IMR-90 (cell line): ENCODE measurements around the gene ACSL3. TPM values are rescaled to one million over a fixed set of nuclear protein-coding genes. Genes with fewer than 3 reads are reported as not detected.

ENCODE experiments used
- ATAC-seq: fragments of 200-7000 bp; cut with Tn5 transposase; 2 replicates; pipeline ENCODE4 v1.9.1; 2020; ENCODE audit warnings: low read depth, mild to moderate bottlenecking, moderate library complexity
- BruUV-seq: library from RNA; stranded (reverse); fragments of 400-500 nt; replicated peaks from 2 replicates; lab custom pipeline; 2021; lab: Mats Ljungman, UMichigan
- CTCF ChIA-PET: fragments of 300-600 bp; formaldehyde crosslinking; extraction: SDS; loops from one replicate; lab custom pipeline; 2021; ENCODE audit warnings: antibody characterized with exemption; lab: Yijun Ruan, JAX
- POLR2A ChIA-PET: fragments of 300-600 bp; sonication (Branson Sonifier 250); formaldehyde crosslinking; loops from one replicate; lab custom pipeline; 2022; ENCODE audit warnings: antibody characterized with exemption; ENCODE audit not compliant: unreplicated experiment; lab: Charles Lee
- DNase-seq: peaks from one replicate; pipeline ENCODE4 v3.0.0; 2013
- H2AFZ ChIP-seq: replicated peaks from 2 replicates; pipeline ENCODE3; 2013; ENCODE audit warnings: low read length, mild to moderate bottlenecking; ENCODE audit not compliant: poor library complexity
- H2AK5ac ChIP-seq: 2 replicates; pipeline ENCODE4 v1.6.1; 2013; ENCODE audit warnings: low read depth, low read length, inconsistent platforms
- H2AK9ac ChIP-seq: replicated peaks from 2 replicates; pipeline ENCODE3; 2013; ENCODE audit warnings: mild to moderate bottlenecking, low read depth, low read length, moderate library complexity; ENCODE audit not compliant: poor library complexity
- H2BK120ac ChIP-seq: 2 replicates; pipeline ENCODE4 v1.6.1; 2013; ENCODE audit warnings: low read depth, low read length, inconsistent platforms
- H2BK15ac ChIP-seq: 3 replicates; pipeline ENCODE4 v1.6.1; 2013; ENCODE audit warnings: low read depth, low read length, inconsistent platforms
- H2BK20ac ChIP-seq: 2 replicates; pipeline ENCODE4 v1.6.1; 2013; ENCODE audit warnings: low read depth, mild to moderate bottlenecking, inconsistent platforms, low read length, moderate library complexity
- H2BK5ac ChIP-seq: 2 replicates; pipeline ENCODE4 v1.6.1; 2013; ENCODE audit warnings: mild to moderate bottlenecking, low read depth, low read length, inconsistent platforms; ENCODE audit not compliant: poor library complexity, severe bottlenecking
- H3K14ac ChIP-seq: replicated peaks from 2 replicates; pipeline ENCODE4 v1.6.1; 2013; ENCODE audit warnings: low read depth, low read length, inconsistent platforms
- H3K18ac ChIP-seq: 2 replicates; pipeline ENCODE4 v1.6.1; 2013; ENCODE audit warnings: low read depth, low read length, control low read depth
- H3K23ac ChIP-seq: 2 replicates; pipeline ENCODE4 v1.6.1; 2013; ENCODE audit warnings: low read depth, low read length, inconsistent platforms
- H3K27ac ChIP-seq: 2 replicates; pipeline ENCODE4 v1.5.1; 2013; ENCODE audit warnings: mild to moderate bottlenecking, control low read depth, low read length; ENCODE audit not compliant: insufficient read depth
- H3K27me3 ChIP-seq: 2 replicates; pipeline ENCODE4 v1.6.1; 2013; ENCODE audit warnings: low read length; ENCODE audit not compliant: control insufficient read depth, insufficient read depth
- H3K36me3 ChIP-seq: 2 replicates; pipeline ENCODE4 v1.6.1; 2013; ENCODE audit warnings: low read length, mixed read lengths; ENCODE audit not compliant: control insufficient read depth, insufficient read depth
- H3K4ac ChIP-seq: 2 replicates; pipeline ENCODE4 v1.6.1; 2013; ENCODE audit warnings: low read depth, low read length, inconsistent platforms
- H3K4me1 ChIP-seq: 2 replicates; pipeline ENCODE4 v1.6.1; 2013; ENCODE audit warnings: low read length, mixed read lengths; ENCODE audit not compliant: control insufficient read depth, insufficient read depth
- H3K4me2 ChIP-seq: 2 replicates; pipeline ENCODE4 v1.6.1; 2013; ENCODE audit warnings: low read depth, mild to moderate bottlenecking, control low read depth, low read length, moderate library complexity
- H3K4me3 ChIP-seq: 2 replicates; pipeline ENCODE4 v1.5.1; 2013; ENCODE audit warnings: low read depth, mild to moderate bottlenecking, control low read depth, low read length, moderate library complexity; ENCODE audit not compliant: insufficient read depth
- H3K56ac ChIP-seq: 2 replicates; pipeline ENCODE4 v1.6.1; 2013; ENCODE audit warnings: low read length, inconsistent platforms; ENCODE audit not compliant: insufficient read depth; ENCODE audit errors: extremely low read depth
- H3K79me1 ChIP-seq, 2 experiments: 2 replicates each; pipeline ENCODE4 v1.6.1; 2013; ENCODE audit warnings: low read length in 2 of 2, inconsistent platforms in 1 of 2, low read depth in 1 of 2
- H3K9ac ChIP-seq: 2 replicates; pipeline ENCODE4 v1.6.1; 2013; ENCODE audit warnings: low read depth, low read length, control low read depth
- H3K9me1 ChIP-seq: 2 replicates; pipeline ENCODE4 v1.6.1; 2013; ENCODE audit warnings: low read length, inconsistent platforms; ENCODE audit not compliant: insufficient read depth
- H3K9me3 ChIP-seq: 2 replicates; pipeline ENCODE4 v1.6.1; 2013; ENCODE audit warnings: low read length; ENCODE audit not compliant: control insufficient read depth, insufficient read depth
- H4K20me1 ChIP-seq: 2 replicates; pipeline ENCODE4 v1.6.1; 2013; ENCODE audit warnings: low read length, inconsistent platforms; ENCODE audit not compliant: insufficient read depth
- H4K5ac ChIP-seq: 2 replicates; pipeline ENCODE4 v1.6.1; 2013; ENCODE audit warnings: mild to moderate bottlenecking, low read depth, low read length, control low read depth
- H4K8ac ChIP-seq, 2 experiments: 2 replicates each; pipeline ENCODE4 v1.6.1; 2013; ENCODE audit warnings: low read depth in 2 of 2, low read length in 2 of 2, control low read depth in 1 of 2, inconsistent platforms in 1 of 2
- H4K91ac ChIP-seq: 2 replicates; pipeline ENCODE4 v1.6.1; 2013; ENCODE audit warnings: low read depth, low read length, inconsistent platforms; ENCODE audit not compliant: insufficient read depth
- BHLHE40 ChIP-seq: fragments of 150-350 bp; IDR thresholded peaks from 2 replicates; pipeline ENCODE4 v1.6.1; 2016; ENCODE audit warnings: mild to moderate bottlenecking, low read depth, low read length
- CEBPB ChIP-seq: IDR thresholded peaks from 2 replicates; pipeline ENCODE4 v1.6.1; 2012; ENCODE audit warnings: low read depth, low read length, improper control_type of control experiment
- CHD1 ChIP-seq: IDR thresholded peaks from 2 replicates; pipeline ENCODE4 v1.6.1; 2012; ENCODE audit warnings: low read depth, low read length, improper control_type of control experiment
- FOS ChIP-seq: fragments of 150-350 bp; IDR thresholded peaks from 2 replicates; pipeline ENCODE4 v1.6.1; 2016; ENCODE audit warnings: low read depth, low read length
- MAFK ChIP-seq: IDR thresholded peaks from 2 replicates; pipeline ENCODE4 v1.6.1; 2012; ENCODE audit warnings: low read depth, low read length, improper control_type of control experiment
- MAZ ChIP-seq: IDR thresholded peaks from 2 replicates; pipeline ENCODE4 v1.6.1; 2012; ENCODE audit warnings: low read depth, mild to moderate bottlenecking, low read length, improper control_type of control experiment, moderate library complexity, borderline replicate concordance
- MXI1 ChIP-seq: IDR thresholded peaks from 2 replicates; pipeline ENCODE4 v1.6.1; 2012; ENCODE audit warnings: low read depth, mild to moderate bottlenecking, low read length, moderate library complexity, borderline replicate concordance
- NFE2L2 ChIP-seq: fragments of 150-350 bp; IDR thresholded peaks from 2 replicates; pipeline ENCODE4 v1.6.1; 2016; ENCODE audit warnings: low read depth, mild to moderate bottlenecking, low read length
- POLR2A ChIP-seq: IDR thresholded peaks from 2 replicates; pipeline ENCODE4 v1.6.1; 2012; ENCODE audit warnings: mild to moderate bottlenecking, low read depth, low read length
- RAD21 ChIP-seq: IDR thresholded peaks from 2 replicates; pipeline ENCODE4 v1.6.1; 2012; ENCODE audit warnings: low read length, improper control_type of control experiment
- RCOR1 ChIP-seq: IDR thresholded peaks from 2 replicates; pipeline ENCODE4 v1.6.1; 2012; ENCODE audit warnings: mild to moderate bottlenecking, low read length, improper control_type of control experiment; ENCODE audit not compliant: insufficient replicate concordance
- RFX5 ChIP-seq: IDR thresholded peaks from 2 replicates; pipeline ENCODE4 v1.8.0; 2012; ENCODE audit warnings: low read depth, mild to moderate bottlenecking, low read length, moderate library complexity
- SMC3 ChIP-seq: fragments of 150-350 bp; IDR thresholded peaks from 2 replicates; pipeline ENCODE4 v1.6.1; 2016; ENCODE audit warnings: low read depth, mild to moderate bottlenecking, antibody characterized with exemption, low read length, moderate library complexity
- WGBS, 2 experiments: methylation state at CpG; one replicate each; pipeline versions ENCODE4 v1.1.5 to v1.1.7; 2013; ENCODE audit warnings: missing lambda C conversion rate in 2 of 2; ENCODE audit not compliant: insufficient read length in 1 of 2; ENCODE audit errors: extremely low coverage in 2 of 2; 5-methylcytosine and 5-hydroxymethylcytosine counted together
- dilution Hi-C: fragments of 300-500 bp; cut with HindIII; formaldehyde crosslinking; loops from one replicate; pipeline ENCODE4 v1.14.3; 2018; ENCODE audit warnings: low sequenced_read_pairs; ENCODE audit not compliant: unreplicated experiment
- in situ Hi-C: fragments of 300-500 bp; cut with MboI; formaldehyde crosslinking; loops from 3 replicates; pipeline ENCODE4 v1.14.3; 2019; ENCODE audit warnings: low sequenced_read_pairs, inconsistent platforms, mixed read lengths
- intact Hi-C: fragments of 100-400 bp; cut with micrococcal nuclease; formaldehyde crosslinking; loops from 2 replicates; pipeline ENCODE4 v1.10.0; 2022
- polyA plus RNA-seq, 3 experiments: library from polyadenylated mRNA; depleted of rRNA; stranded (reverse); fragments of >200 nt; gene quantifications; 2 replicates each; pipeline ENCODE4 v1.2.3, GENCODE V29; 2012; ENCODE audit warnings: low replicate concordance in 1 of 3
- total RNA-seq: library from RNA; depleted of rRNA; stranded (reverse); fragments of >200 nt; gene quantifications from 2 replicates; pipeline ENCODE4 v1.2.3, GENCODE V29; 2012
- TF ChIP-seq, protein P1 (sequence below): conservative IDR thresholded peaks from 2 replicates; pipeline ENCODE4 v1.5.1; 2012; ENCODE audit warnings: mild to moderate bottlenecking, low read depth, low read length, improper control_type of control experiment
- TF ChIP-seq, protein P2 (sequence below): fragments of 150-350 bp; IDR thresholded peaks from 2 replicates; pipeline ENCODE4 v1.6.1; 2016; ENCODE audit warnings: low read depth, mild to moderate bottlenecking, low read length, moderate library complexity, borderline replicate concordance
- TF ChIP-seq, protein P3 (sequence below): fragments of 150-350 bp; IDR thresholded peaks from 2 replicates; pipeline ENCODE4 v1.6.1; 2017; ENCODE audit warnings: mild to moderate bottlenecking, antibody characterized with exemption, low read length, low read depth

ACSL3 gene
- total and polyA plus RNA-seq, 2 of the 4 experiments (the other 2 are of a cell fraction) = 31.0 to 84.2 TPM

DNA sequence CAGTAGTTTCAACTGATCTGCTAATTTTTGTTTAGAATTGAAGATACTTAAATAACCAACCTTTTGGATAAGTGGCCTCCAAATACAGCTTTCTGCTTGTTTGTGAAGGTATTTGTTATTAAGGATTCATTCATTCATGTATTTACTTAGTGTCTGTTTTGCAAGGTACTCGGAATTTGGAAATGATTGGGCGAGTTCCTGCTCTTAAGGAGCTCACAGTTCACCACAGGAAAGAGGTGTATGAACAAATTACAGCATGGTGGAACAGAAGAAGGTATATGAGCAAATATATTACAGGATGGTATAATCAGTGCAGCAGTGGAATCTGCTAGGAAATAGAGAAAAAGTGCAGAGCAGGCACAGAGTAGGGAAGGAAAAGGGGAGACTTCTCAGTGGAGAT lies 4.5 kb downstream of the ACSL3 start:
- H2BK20ac ChIP-seq = no peak overlapping the region
- DNase-seq (no peak), ATAC-seq (no peak)
- H4K91ac ChIP-seq = no peak overlapping the region
- dilution Hi-C loops = no loop called here
- no peak overlapping the region for H3K9ac ChIP-seq
- no peak overlapping the region for H3K18ac ChIP-seq
- H3K9me3 ChIP-seq = no peaks in the 10 kb centered on the region
- H3K27ac ChIP-seq = no peak overlapping the region
- H4K20me1 ChIP-seq = peaks cover 81% of the 10 kb centered on the region
- ChIA-PET POLR2A (no interaction called here), CTCF (interaction anchor here (0.5 to 1.4 kb wide), 4 partner anchors 10 to 1049 kb away, joined by 3 read pairs; no protein-coding TSS in a partner anchor)
- H3K36me3 ChIP-seq = no peaks in the 10 kb centered on the region
- H2AK5ac ChIP-seq = no peak overlapping the region
- H2AK9ac ChIP-seq = no peak overlapping the region
- no CpG with 5 or more reads among the region's 2 CpGs for WGBS, 2 experiments
- H2BK5ac ChIP-seq = no peak overlapping the region
- no peak overlapping the region for H4K5ac ChIP-seq
- H3K4ac ChIP-seq = no peak overlapping the region
- no peak overlapping the region for H3K56ac ChIP-seq
- peaks cover 8% of the 10 kb centered on the region for H3K4me1 ChIP-seq
- H3K27me3 ChIP-seq = no peaks in the 10 kb centered on the region
- in situ Hi-C loops = no loop called here
- H3K9me1 ChIP-seq = peaks cover 8% of the 10 kb centered on the region
- no peak overlapping the region for H2BK120ac ChIP-seq
- TF ChIP-seq, protein P1, sequence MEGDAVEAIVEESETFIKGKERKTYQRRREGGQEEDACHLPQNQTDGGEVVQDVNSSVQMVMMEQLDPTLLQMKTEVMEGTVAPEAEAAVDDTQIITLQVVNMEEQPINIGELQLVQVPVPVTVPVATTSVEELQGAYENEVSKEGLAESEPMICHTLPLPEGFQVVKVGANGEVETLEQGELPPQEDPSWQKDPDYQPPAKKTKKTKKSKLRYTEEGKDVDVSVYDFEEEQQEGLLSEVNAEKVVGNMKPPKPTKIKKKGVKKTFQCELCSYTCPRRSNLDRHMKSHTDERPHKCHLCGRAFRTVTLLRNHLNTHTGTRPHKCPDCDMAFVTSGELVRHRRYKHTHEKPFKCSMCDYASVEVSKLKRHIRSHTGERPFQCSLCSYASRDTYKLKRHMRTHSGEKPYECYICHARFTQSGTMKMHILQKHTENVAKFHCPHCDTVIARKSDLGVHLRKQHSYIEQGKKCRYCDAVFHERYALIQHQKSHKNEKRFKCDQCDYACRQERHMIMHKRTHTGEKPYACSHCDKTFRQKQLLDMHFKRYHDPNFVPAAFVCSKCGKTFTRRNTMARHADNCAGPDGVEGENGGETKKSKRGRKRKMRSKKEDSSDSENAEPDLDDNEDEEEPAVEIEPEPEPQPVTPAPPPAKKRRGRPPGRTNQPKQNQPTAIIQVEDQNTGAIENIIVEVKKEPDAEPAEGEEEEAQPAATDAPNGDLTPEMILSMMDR = no peak
- TF ChIP-seq, protein P2, sequence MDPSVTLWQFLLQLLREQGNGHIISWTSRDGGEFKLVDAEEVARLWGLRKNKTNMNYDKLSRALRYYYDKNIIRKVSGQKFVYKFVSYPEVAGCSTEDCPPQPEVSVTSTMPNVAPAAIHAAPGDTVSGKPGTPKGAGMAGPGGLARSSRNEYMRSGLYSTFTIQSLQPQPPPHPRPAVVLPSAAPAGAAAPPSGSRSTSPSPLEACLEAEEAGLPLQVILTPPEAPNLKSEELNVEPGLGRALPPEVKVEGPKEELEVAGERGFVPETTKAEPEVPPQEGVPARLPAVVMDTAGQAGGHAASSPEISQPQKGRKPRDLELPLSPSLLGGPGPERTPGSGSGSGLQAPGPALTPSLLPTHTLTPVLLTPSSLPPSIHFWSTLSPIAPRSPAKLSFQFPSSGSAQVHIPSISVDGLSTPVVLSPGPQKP = no peak
- TF ChIP-seq SMC3 = no peak
- no peak for TF ChIP-seq CHD1
- no peak for TF ChIP-seq RCOR1
- no peak for TF ChIP-seq NFE2L2
- TF ChIP-seq, protein P3, sequence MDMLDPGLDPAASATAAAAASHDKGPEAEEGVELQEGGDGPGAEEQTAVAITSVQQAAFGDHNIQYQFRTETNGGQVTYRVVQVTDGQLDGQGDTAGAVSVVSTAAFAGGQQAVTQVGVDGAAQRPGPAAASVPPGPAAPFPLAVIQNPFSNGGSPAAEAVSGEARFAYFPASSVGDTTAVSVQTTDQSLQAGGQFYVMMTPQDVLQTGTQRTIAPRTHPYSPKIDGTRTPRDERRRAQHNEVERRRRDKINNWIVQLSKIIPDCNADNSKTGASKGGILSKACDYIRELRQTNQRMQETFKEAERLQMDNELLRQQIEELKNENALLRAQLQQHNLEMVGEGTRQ = no peak
- TF ChIP-seq RFX5 = no peak
- TF ChIP-seq POLR2A = no peak
- TF ChIP-seq MXI1 = no peak
- TF ChIP-seq MAFK = no peak
- no peak for TF ChIP-seq MAZ
- TF ChIP-seq BHLHE40 = no peak
- TF ChIP-seq RAD21 = no peak
- no peak for TF ChIP-seq CEBPB
- TF ChIP-seq FOS = no peak
- no peak overlapping the region for H4K8ac ChIP-seq
- H3K23ac ChIP-seq = no peak overlapping the region
- H3K14ac ChIP-seq = no peak overlapping the region
- H3K4me2 ChIP-seq = no peak overlapping the region
- intact Hi-C loops = loop anchor here (2.0 kb wide), 1 partner anchor 14 kb away; no protein-coding TSS in a partner anchor
- no peak overlapping the region for H2AFZ ChIP-seq
- BruUV-seq = no TSS peak
- no peak overlapping the region for H3K4me3 ChIP-seq
- no peak overlapping the region for H2BK15ac ChIP-seq
- H3K79me1 ChIP-seq = peaks cover 3 to 62% of the 10 kb centered on the region in 2 experiments; a peak in 3 of 4 replicates
